HG03095 (cell line): ENCODE measurements around the gene TMA7.

Experiments
- ATAC-seq: cut with Tn5 transposase; IDR thresholded peaks from one replicate; pipeline ENCODE4 v1.9.1; 2021; ENCODE audit warnings: moderate library complexity; ENCODE audit not compliant: unreplicated experiment

The TMA7 gene

GRCh38 chr3:48486952-48487351, 46.9 kb downstream of the TMA7 start:
- ATAC-seq = no peak

- no peak for ATAC-seq
These were observed 52.6 kb downstream of the TMA7 start for GRCh38 chr3:48492461-48493202.

GRCh38 chr3:48493203-48493501, 53.1 kb downstream of the TMA7 start:
- ATAC-seq = no peak
